NAMALWA (cell line): ENCODE results near the gene UBAP2.
"Not testable (repeated sequence)": the region's sequence is repeated elsewhere in the genome, so short reads cannot be mapped to it uniquely, and the experiment has no call there.

Source experiments
- DNase-seq: peaks from one replicate; pipeline ENCODE4 v3.0.0-alpha.2; 2015; ENCODE audit warnings: low spot score

The UBAP2 gene

GRCh38 chr9:34046784-34047379 lies 1.8 kb downstream of the UBAP2 start:
- DNase-seq = peak; percentile 38

GRCh38 chr9:34045903-34046302 lies 2.8 kb downstream of the UBAP2 start:
- DNase-seq = no peak

- DNase-seq = not testable (repeated sequence)
These were observed 6.6 kb downstream of the UBAP2 start for GRCh38 chr9:34042074-34042473.

GRCh38 chr9:34038851-34039250 lies 9.8 kb downstream of the UBAP2 start:
- DNase-seq = not testable (repeated sequence)

- no peak for DNase-seq
These were observed 11.1 kb downstream of the UBAP2 start for GRCh38 chr9:34037626-34038025.

- no peak for DNase-seq
These were observed 12.1 kb downstream of the UBAP2 start for GRCh38 chr9:34036625-34037024.

- DNase-seq = no peak
These were observed 13.0 kb downstream of the UBAP2 start for GRCh38 chr9:34035656-34036055.

- no peak for DNase-seq
These were observed 14.0 kb downstream of the UBAP2 start for GRCh38 chr9:34034698-34035065.

GRCh38 chr9:34032631-34033030 lies 16.1 kb downstream of the UBAP2 start:
- DNase-seq = no peak

- no peak for DNase-seq
These were observed 20.7 kb downstream of the UBAP2 start for GRCh38 chr9:34027845-34028574.

- no peak for DNase-seq
These were observed 22.9 kb downstream of the UBAP2 start for GRCh38 chr9:34025811-34026210.

GRCh38 chr9:34025062-34025461 lies 23.6 kb downstream of the UBAP2 start:
- DNase-seq = no peak

GRCh38 chr9:34024476-34024875 lies 24.2 kb downstream of the UBAP2 start:
- DNase-seq = not testable (repeated sequence)

GRCh38 chr9:34016149-34016548 lies 32.5 kb downstream of the UBAP2 start:
- no peak for DNase-seq

- DNase-seq = peak; percentile 63
These were observed 37.7 kb downstream of the UBAP2 start for GRCh38 chr9:34010979-34011378.

GRCh38 chr9:34001951-34002350 lies 46.7 kb downstream of the UBAP2 start:
- DNase-seq = no peak

- no peak for DNase-seq
These were observed 47.4 kb downstream of the UBAP2 start for GRCh38 chr9:34001298-34001697.

- no peak for DNase-seq
These were observed 53.2 kb downstream of the UBAP2 start for GRCh38 chr9:33995449-33995848.

GRCh38 chr9:33993104-33993503 lies 55.6 kb downstream of the UBAP2 start:
- DNase-seq = no peak

- DNase-seq = no peak
These were observed 56.1 kb downstream of the UBAP2 start for GRCh38 chr9:33992632-33993031.

- no peak for DNase-seq
These were observed 60.3 kb downstream of the UBAP2 start for GRCh38 chr9:33988219-33988890.

GRCh38 chr9:33976414-33976813 lies 72.3 kb downstream of the UBAP2 start:
- DNase-seq = no peak

GRCh38 chr9:33972698-33973097 lies 76.0 kb downstream of the UBAP2 start:
- DNase-seq = no peak
